ENCODE data around the gene TMBIM6. TPM values are rescaled to one million over a fixed set of nuclear protein-coding genes. Genes with fewer than 3 reads are reported as not detected.

Gene TMBIM6
- total RNA-seq, 1 experiment from 2014 or later = 525 TPM

DNA sequence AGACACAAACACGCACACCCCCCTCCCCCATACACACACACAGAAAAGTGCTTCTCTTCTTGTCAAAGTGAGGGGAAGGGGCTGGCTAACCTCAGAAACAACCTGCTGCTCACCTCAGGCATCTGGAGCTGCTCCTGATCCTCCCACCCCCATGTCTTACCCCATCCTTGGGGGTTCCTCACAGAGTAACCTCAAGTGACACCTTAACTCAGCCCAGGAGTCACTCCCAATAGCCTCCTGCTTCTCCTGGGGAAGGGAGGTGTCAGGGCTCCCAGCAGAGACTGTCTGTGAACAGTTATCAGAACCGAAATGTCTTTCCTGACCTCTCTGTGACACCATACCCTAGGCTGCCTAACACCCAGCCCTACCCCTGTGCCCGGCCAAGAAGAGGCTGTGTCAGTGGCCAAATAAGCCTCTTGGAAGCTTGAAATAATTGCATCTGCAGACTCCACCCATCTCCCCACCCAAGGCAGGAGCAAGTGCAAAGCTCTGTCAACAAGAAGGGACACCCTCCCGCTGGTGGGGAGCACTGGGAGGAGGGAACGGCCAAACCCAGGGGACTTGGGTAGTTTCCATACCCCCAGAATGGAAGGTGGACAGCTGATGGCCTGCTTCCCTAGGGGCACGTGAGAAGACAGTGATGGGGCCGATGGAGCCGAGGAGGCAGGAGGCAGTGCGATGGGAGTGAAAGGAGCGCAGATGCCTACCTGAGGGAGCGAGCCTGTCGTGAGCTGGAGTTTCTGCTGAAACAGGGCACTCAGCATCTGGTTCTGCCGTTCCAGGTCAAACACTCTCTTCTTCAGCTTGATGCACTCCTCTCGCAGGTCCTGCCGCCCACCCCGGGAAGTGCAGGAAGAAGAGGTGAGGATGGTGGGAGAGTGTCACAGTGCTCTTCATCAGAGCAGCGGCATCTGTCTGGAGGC, 60.0 kb downstream of the TMBIM6 start:
- no peak for TF ChIP-seq TCF7L2 (IDR thresholded peaks at IDR 0.05; ENCODE audit: low read depth, low read length)
- TF ChIP-seq, protein P1, sequence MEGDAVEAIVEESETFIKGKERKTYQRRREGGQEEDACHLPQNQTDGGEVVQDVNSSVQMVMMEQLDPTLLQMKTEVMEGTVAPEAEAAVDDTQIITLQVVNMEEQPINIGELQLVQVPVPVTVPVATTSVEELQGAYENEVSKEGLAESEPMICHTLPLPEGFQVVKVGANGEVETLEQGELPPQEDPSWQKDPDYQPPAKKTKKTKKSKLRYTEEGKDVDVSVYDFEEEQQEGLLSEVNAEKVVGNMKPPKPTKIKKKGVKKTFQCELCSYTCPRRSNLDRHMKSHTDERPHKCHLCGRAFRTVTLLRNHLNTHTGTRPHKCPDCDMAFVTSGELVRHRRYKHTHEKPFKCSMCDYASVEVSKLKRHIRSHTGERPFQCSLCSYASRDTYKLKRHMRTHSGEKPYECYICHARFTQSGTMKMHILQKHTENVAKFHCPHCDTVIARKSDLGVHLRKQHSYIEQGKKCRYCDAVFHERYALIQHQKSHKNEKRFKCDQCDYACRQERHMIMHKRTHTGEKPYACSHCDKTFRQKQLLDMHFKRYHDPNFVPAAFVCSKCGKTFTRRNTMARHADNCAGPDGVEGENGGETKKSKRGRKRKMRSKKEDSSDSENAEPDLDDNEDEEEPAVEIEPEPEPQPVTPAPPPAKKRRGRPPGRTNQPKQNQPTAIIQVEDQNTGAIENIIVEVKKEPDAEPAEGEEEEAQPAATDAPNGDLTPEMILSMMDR (IDR thresholded peaks at IDR 0.05) = no peak
- Histone ChIP-seq H3K27ac (ENCODE audit: low read length) (no peak overlapping the region), H3K4me1 (ENCODE audit: control insufficient read depth, insufficient read depth, low read length) (no peaks in the 10 kb centered on the region), H3K27me3 (ENCODE audit: control insufficient read depth, insufficient read depth, low read length) (no peaks in the 10 kb centered on the region), H3K4me3 (ENCODE audit: low read depth in 2 of 2, low read length in 2 of 2) (no peak overlapping the region), H3K36me3 (ENCODE audit: control insufficient read depth, insufficient read depth, low read length) (0 out of 2 replicates have a peak, but pooled peaks cover 2% of the 10 kb centered on the region), H3K9me3 (ENCODE audit: control insufficient read depth, insufficient read depth, low read depth, low read length) (no peaks in the 10 kb centered on the region)
- CTCF ChIA-PET = interaction anchor here (0.6 to 0.8 kb wide), 2 partner anchors 38 to 65 kb away, joined by 3 to 6 read pairs; no protein-coding TSS in a partner anchor
- no TSS peak for BruUV-seq (replicated peaks)
- ATAC-seq = no peak
- in situ Hi-C loops (cut with HindIII; ENCODE audit: low pct_unique_long_range_greater_than_20kb, low sequenced_read_pairs) = no loop called here
- no peak for DNase-seq (ENCODE audit: low read depth, low spot score)
- intact Hi-C loops (cut with micrococcal nuclease; ENCODE audit: unreplicated experiment) = no loop called here
- POLR2A ChIA-PET = interaction anchor here (0.6 kb wide), 1 partner anchor 361 kb away, joined by 4 read pairs; no protein-coding TSS in a partner anchor

DNA sequence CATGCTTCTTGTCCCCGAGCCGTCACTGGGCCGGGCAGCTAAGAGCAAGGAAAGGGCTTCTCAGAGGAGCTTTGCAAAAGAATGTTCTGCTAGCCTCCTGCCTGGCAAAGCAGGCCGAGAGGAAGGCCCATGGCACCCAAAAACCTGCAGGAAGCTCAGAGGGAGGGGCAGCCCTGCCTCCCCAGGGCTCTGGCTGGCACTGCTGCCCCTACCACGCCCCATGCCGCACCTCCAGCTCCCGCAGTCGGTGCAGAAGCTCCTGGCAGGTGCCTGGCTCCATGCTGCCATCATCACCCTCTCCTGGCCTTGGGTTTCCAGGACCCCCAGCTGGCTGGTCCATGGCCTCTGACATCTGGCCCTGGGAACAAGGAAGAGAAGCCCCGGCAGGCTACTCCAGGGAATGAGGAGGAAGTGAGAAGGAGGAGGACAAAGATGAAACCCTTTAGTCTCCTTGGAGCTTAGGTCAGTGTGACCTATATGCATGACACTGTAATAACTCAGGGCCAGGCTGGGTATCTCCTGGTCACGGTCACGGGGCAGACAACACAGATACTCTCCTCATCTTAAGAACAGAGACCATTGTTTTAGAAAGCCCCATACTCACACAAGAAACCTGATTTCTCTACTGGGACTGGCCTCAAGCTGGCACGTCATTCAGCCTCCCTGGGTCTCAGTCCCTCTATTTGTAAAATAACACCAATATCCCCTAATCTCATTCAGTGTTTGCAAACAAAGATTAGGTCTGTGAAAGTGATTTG, 62.5 kb downstream of the TMBIM6 start:
- ChIA-PET POLR2A (no interaction called here), CTCF (no interaction called here)
- TF ChIP-seq, protein P2, sequence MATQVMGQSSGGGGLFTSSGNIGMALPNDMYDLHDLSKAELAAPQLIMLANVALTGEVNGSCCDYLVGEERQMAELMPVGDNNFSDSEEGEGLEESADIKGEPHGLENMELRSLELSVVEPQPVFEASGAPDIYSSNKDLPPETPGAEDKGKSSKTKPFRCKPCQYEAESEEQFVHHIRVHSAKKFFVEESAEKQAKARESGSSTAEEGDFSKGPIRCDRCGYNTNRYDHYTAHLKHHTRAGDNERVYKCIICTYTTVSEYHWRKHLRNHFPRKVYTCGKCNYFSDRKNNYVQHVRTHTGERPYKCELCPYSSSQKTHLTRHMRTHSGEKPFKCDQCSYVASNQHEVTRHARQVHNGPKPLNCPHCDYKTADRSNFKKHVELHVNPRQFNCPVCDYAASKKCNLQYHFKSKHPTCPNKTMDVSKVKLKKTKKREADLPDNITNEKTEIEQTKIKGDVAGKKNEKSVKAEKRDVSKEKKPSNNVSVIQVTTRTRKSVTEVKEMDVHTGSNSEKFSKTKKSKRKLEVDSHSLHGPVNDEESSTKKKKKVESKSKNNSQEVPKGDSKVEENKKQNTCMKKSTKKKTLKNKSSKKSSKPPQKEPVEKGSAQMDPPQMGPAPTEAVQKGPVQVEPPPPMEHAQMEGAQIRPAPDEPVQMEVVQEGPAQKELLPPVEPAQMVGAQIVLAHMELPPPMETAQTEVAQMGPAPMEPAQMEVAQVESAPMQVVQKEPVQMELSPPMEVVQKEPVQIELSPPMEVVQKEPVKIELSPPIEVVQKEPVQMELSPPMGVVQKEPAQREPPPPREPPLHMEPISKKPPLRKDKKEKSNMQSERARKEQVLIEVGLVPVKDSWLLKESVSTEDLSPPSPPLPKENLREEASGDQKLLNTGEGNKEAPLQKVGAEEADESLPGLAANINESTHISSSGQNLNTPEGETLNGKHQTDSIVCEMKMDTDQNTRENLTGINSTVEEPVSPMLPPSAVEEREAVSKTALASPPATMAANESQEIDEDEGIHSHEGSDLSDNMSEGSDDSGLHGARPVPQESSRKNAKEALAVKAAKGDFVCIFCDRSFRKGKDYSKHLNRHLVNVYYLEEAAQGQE (IDR thresholded peaks at IDR 0.05; ENCODE audit: insufficient read depth in 1 of 2, low read depth in 2 of 2, low read length in 1 of 2) = no peak
- TF ChIP-seq, protein P1 (IDR thresholded peaks at IDR 0.05) = no peak
- TF ChIP-seq POLR2AphosphoS5 (IDR thresholded peaks at IDR 0.05; ENCODE audit: low read depth, low read length) (no peak), SIN3A (IDR thresholded peaks at IDR 0.05; ENCODE audit: borderline replicate concordance, insufficient read depth, low read depth, low read length) (no peak), TCF7L2 (IDR thresholded peaks at IDR 0.05; ENCODE audit: low read depth, low read length) (no peak)
- no TSS peak for BruUV-seq (replicated peaks)
- no peak for ATAC-seq
- no peaks in the 10 kb centered on the region for H3K27me3 ChIP-seq (ENCODE audit: control insufficient read depth, insufficient read depth, low read length)
- no peak for DNase-seq (ENCODE audit: low read depth, low spot score)
- in situ Hi-C loops (cut with HindIII; ENCODE audit: low pct_unique_long_range_greater_than_20kb, low sequenced_read_pairs) = no loop called here
- H3K9me3 ChIP-seq (ENCODE audit: control insufficient read depth, insufficient read depth, low read depth, low read length) = no peaks in the 10 kb centered on the region
- H3K36me3 ChIP-seq (ENCODE audit: control insufficient read depth, insufficient read depth, low read length) = 0 out of 2 replicates have a peak, but pooled peaks cover 2% of the 10 kb centered on the region
- intact Hi-C loops (cut with micrococcal nuclease; ENCODE audit: unreplicated experiment) = no loop called here
- H3K4me3 ChIP-seq (ENCODE audit: low read depth in 2 of 2, low read length in 2 of 2) = no peak overlapping the region
- H3K4me1 ChIP-seq (ENCODE audit: control insufficient read depth, insufficient read depth, low read length) = no peaks in the 10 kb centered on the region
- no peak overlapping the region for H3K27ac ChIP-seq (ENCODE audit: low read length)
